Fibroblast of pulmonary artery (primary cell): Measurements from ENCODE around the gene EFTUD2.

ENCODE experiments used
- DNase-seq: peaks from one replicate; pipeline ENCODE4 v3.0.0-alpha.2; 2010; ENCODE audit warnings: low read depth
- H3K4me3 ChIP-seq: replicated peaks from 2 replicates; pipeline ENCODE4 v1.5.1; 2011; ENCODE audit warnings: low read depth, mild to moderate bottlenecking, control low read depth, low read length, moderate library complexity
- CTCF ChIP-seq: IDR thresholded peaks from 2 replicates; pipeline ENCODE4 v1.5.1; 2011; ENCODE audit warnings: mild to moderate bottlenecking, control low read depth, low read length, inconsistent platforms; ENCODE audit errors: missing control alignments

The EFTUD2 gene

GRCh38 chr17:44915321-44915726 is 16.1 kb upstream of the EFTUD2 start, which contains the start of gene GFAP:
Gene GFAP (minus strand): TSS chr17:44915500. CDS start chr17:44915486, 14 bp downstream.
- TF ChIP-seq CTCF = no peak
- no peak within 1 kb of the TSS for H3K4me3 ChIP-seq
- no peak for DNase-seq

GRCh38 chr17:44914698-44915271 is 15.5 kb upstream of the EFTUD2 start:
- TF ChIP-seq CTCF = no peak
- H3K4me3 ChIP-seq = no peak overlapping the region

DNA sequence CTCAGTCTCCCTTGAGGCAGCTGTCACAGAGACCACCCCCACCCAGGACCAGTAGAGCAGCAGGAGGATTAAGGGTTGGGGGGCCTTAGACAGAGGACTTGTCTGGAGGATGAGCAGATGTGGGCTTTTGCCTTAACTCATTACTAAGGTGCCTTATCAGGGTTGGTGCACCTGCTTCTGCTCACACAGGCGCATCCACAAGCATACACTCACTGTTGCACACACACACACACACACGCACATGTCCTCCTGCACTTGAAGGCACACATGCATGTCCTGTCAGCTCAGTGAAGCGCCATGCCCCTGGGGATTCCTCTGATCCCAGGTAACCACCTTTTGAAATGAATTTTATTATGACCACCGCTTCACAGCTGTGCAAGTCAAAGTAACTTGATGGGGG is 14.9 kb upstream of the EFTUD2 start:
- no peak for TF ChIP-seq CTCF
- DNase-seq = no peak
- no peak overlapping the region for H3K4me3 ChIP-seq

More at GRCh38 chr17:44914698-44915271, 15.5 kb upstream of the EFTUD2 start:
- no peak for DNase-seq

GRCh38 chr17:44913676-44914075 is 14.4 kb upstream of the EFTUD2 start:
- TF ChIP-seq CTCF = no peak
- no peak for DNase-seq
- no peak overlapping the region for H3K4me3 ChIP-seq

GRCh38 chr17:44912763-44913544 is 13.7 kb upstream of the EFTUD2 start:
- no peak for DNase-seq
- no peak overlapping the region for H3K4me3 ChIP-seq
- no peak for TF ChIP-seq CTCF

DNA sequence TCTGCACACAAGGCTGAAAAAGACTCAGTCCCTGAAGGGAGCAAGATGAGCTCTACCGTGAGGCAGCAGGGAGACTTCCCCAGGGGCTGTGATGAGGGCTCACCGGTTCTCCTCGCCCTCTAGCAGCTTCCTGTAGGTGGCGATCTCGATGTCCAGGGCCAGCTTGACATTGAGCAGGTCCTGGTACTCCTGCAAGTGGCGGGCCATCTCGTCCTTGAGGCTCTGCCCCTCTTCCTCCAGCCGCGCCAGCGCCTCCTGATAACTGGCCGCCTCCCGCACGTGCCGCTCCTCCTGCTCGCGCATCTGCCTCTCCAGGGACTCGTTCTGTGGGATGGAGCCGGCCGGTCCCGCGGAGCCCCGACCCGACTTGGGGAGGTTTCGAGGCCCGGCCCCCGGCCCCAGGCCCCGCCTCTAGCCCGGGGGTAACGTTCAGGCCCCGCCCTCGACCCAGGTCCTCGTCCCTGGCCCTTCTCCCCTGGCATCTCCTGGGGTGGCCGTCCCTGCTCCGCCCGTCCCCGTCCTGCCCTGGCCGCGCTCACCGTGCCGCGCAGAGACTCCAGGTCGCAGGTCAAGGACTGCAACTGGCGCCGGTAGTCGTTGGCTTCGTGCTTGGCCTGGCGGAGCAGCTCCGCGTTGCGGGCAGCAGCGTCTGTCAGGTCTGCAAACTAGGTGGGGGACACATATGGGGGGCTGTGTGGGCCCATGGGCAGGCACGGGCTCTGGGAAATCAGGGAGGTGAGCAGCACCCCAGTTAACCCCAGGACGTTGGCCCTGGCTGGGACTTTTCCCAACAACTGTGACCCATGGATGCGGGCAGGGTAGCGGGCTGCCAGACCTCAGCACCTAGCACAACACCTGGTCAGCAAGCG is 12.1 kb upstream of the EFTUD2 start:
- no peak overlapping the region for H3K4me3 ChIP-seq
- TF ChIP-seq CTCF = peak; percentile 49
- peak; percentile 48 for DNase-seq
